Mammary epithelial cell (primary cell): ENCODE results near the gene DGKI.

Experiments
- CTCF ChIP-seq, 2 donors: IDR thresholded peaks in 1 of 2; conservative IDR thresholded peaks in 1 of 2; 2 replicates each; pipeline ENCODE4 v1.5.1; 2011 to 2012; ENCODE audit warnings: inconsistent platforms in 2 of 2, low read length in 2 of 2, mild to moderate bottlenecking in 2 of 2, control low read depth in 1 of 2, low read depth in 1 of 2; ENCODE audit not compliant: insufficient read depth in 1 of 2; ENCODE audit errors: extremely low read depth in 1 of 2
- EZH2 ChIP-seq: IDR thresholded peaks from 2 replicates; pipeline ENCODE4 v1.6.1; 2012; ENCODE audit warnings: low read length, inconsistent platforms, borderline replicate concordance

- no peak for TF ChIP-seq EZH2
- TF ChIP-seq CTCF (conservative IDR thresholded peaks at IDR 0.05 in 1 of 2, IDR thresholded peaks at IDR 0.05 in 1 of 2; ENCODE audit: extremely low read depth in 1 of 2, insufficient read depth in 1 of 2, low read depth in 1 of 2, low read length in 2 of 2) = no peak
These were observed 45.8 kb downstream of the DGKI start for GRCh38 chr7:137801003-137801402.
